Mucosa of descending colon (tissue), 3 donors: ENCODE measurements around the gene CALML4. TPM values are rescaled to one million over a fixed set of nuclear protein-coding genes. Genes with fewer than 3 reads are reported as not detected.
"Not testable (repeated sequence)": the region's sequence is repeated elsewhere in the genome, so short reads cannot be mapped to it uniquely, and the experiment has no call there.

Source experiments
- ATAC-seq: fragments of 200-7000 bp; cut with Tn5 transposase; one replicate; pipeline ENCODE4 v1.9.1; 2020; ENCODE audit warnings: mild to moderate bottlenecking, moderate library complexity
- DNase-seq, 3 donors: peaks; one replicate each; pipeline ENCODE4 v3.0.0-alpha.2; 2020
- H3K36me3 ChIP-seq: fragments of 200-600 bp; one replicate; pipeline ENCODE4 v1.8.0; 2021; ENCODE audit warnings: low read depth, mild to moderate bottlenecking
- H3K4me1 ChIP-seq: fragments of 200-600 bp; one replicate; pipeline ENCODE4 v1.8.0; 2021; ENCODE audit warnings: low read depth, mild to moderate bottlenecking
- H3K4me3 ChIP-seq: fragments of 200-600 bp; one replicate; pipeline ENCODE4 v1.8.0; 2021; ENCODE audit warnings: mild to moderate bottlenecking
- H3K9me3 ChIP-seq: fragments of 200-600 bp; one replicate; pipeline ENCODE4 v1.8.0; 2021; ENCODE audit warnings: mild to moderate bottlenecking
- CTCF ChIP-seq: fragments of 200-600 bp; IDR thresholded peaks from one replicate; pipeline ENCODE4 v1.8.0; 2022; ENCODE audit warnings: antibody characterized with exemption, mild to moderate bottlenecking
- intact Hi-C, 2 donors: fragments of 100-400 bp; cut with DNase I in 1 of 2; cut with micrococcal nuclease in 1 of 2; formaldehyde crosslinking; loops; one replicate each; pipeline versions ENCODE4 v1.11.0 to v1.11.1; 2022; cut with DNase I, micrococcal nuclease
- total RNA-seq, 3 donors: library from RNA; stranded (reverse); fragmentation: NEBNext Ultra II Directional in 2 of 3; extraction: Animal tissue kit (Norgen Biotek cat#: 25700) in 2 of 3; gene quantifications; one replicate each; pipeline versions ENCODE4 v1.2.1 to v1.2.4, GENCODE V29; 2021 to 2023
- donor health status: DM: no; HTN: no; CAD: no; lungs with moderate emphysema.
- donor health status: DM: no; HTN: no; CAD: no.
- donor health status: DM: no; HTN: yes; CAD: no.

The CALML4 gene
- total RNA-seq, 3 donors from 2014 or later, result 50.8 to 122 (median 98.1) TPM

- H3K9me3 ChIP-seq, result no peaks in the 10 kb centered on the region
- no peak for ATAC-seq
- DNase-seq, result no peak
- H3K4me1 ChIP-seq, result peaks cover 6% of the 10 kb centered on the region
- no peaks in the 10 kb centered on the region for H3K36me3 ChIP-seq
- intact Hi-C loops, result loop anchor here in 1 of 2 donors (5.0 kb wide), 1 partner anchor 353 kb away; no protein-coding TSS in a partner anchor
- H3K4me3 ChIP-seq, result no peak overlapping the region
- TF ChIP-seq CTCF, result no peak
Measured at GRCh38 chr15:68214838-68215254, 9.7 kb upstream of the CALML4 start.

GRCh38 chr15:68213991-68214837, 9.1 kb upstream of the CALML4 start:
- Histone ChIP-seq H3K4me3 (no peak overlapping the region), H3K4me1 (peaks cover 6% of the 10 kb centered on the region), H3K9me3 (no peaks in the 10 kb centered on the region), H3K36me3 (no peaks in the 10 kb centered on the region)
- intact Hi-C loops, result no loop called here
- TF ChIP-seq CTCF, result no peak
- ATAC-seq (no peak), DNase-seq (peak in 1 of 3 donors; percentile 14)

GRCh38 chr15:68213491-68213845, 8.3 kb upstream of the CALML4 start:
- H3K9me3 ChIP-seq, intact Hi-C loops, H3K4me3 ChIP-seq, H3K4me1 ChIP-seq, H3K36me3 ChIP-seq, ATAC-seq: not testable (repeated sequence)
- peak in 1 of 3 donors; percentile 14 for DNase-seq

GRCh38 chr15:68211656-68212320, 6.7 kb upstream of the CALML4 start:
- Histone ChIP-seq H3K36me3 (no peaks in the 10 kb centered on the region), H3K9me3 (no peaks in the 10 kb centered on the region), H3K4me3 (no peak overlapping the region), H3K4me1 (peaks cover 6% of the 10 kb centered on the region)
- intact Hi-C loops, result no loop called here
- no peak for TF ChIP-seq CTCF
- DNase-seq, result peak in 2 of 3 donors; percentile 25 to 28
- no peak for ATAC-seq

- ATAC-seq (peak; percentile 53), DNase-seq (peak in 2 of 3 donors; percentile 75 to 81)
- Histone ChIP-seq H3K36me3 (no peaks in the 10 kb centered on the region), H3K4me3 (no peak overlapping the region), H3K4me1 (peaks cover 13% of the 10 kb centered on the region), H3K9me3 (no peaks in the 10 kb centered on the region)
- TF ChIP-seq CTCF, result peak; percentile 76
- intact Hi-C loops, result no loop called here
Measured at GRCh38 chr15:68210821-68211655, 5.9 kb upstream of the CALML4 start.
